ENCODE data around the gene CUL4B.
A peak's percentile ranks its signal among the peaks of the same experiment; 100 is the strongest.
"Not testable (repeated sequence)": the region's sequence is repeated elsewhere in the genome, so short reads cannot be mapped to it uniquely, and the experiment has no call there.

Gene CUL4B

GRCh38 chrX:120560842-120561633, at the start of gene CUL4B:
Gene CUL4B (minus strand): TSS chrX:120560962. CDS start chrX:120560638, 324 bp downstream.
- DNase-seq, result peak; percentile 84 to 91

DNA sequence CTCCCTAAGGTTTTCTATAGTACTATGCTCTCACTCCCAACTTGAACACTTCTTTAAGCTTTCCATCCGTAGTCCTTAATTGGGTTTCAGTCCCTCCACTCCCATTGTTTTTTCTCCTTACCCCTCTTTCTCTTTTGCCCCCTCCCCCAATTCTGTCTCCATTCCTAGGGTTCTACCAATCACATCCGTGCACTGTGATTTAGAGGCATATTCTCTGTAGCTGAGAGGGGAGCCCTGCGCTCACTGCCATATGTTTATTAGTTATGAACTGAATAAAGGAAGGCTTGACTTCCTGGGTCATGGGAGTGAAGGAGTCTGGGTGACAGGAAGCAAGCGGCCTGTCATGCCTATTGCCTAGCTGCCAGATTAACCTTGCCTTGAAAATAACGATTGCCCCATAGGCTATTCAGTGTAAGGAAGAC, 43.6 kb upstream of the CUL4B start:
- DNase-seq, result peak; percentile 35 to 36

GRCh38 chrX:120603707-120604360, 43.1 kb upstream of the CUL4B start, which contains the start of gene MCTS1:
Gene MCTS1 (plus strand): TSS chrX:120604101. CDS start chrX:120604237, 136 bp downstream.
- peak; percentile 83 to 92 for DNase-seq

GRCh38 chrX:120585702-120586101, 24.9 kb upstream of the CUL4B start:
- no peak for DNase-seq

- no peak for DNase-seq
These were observed 14.8 kb upstream of the CUL4B start for GRCh38 chrX:120575379-120576114.

- DNase-seq, result not testable (repeated sequence)
These were observed 13.0 kb upstream of the CUL4B start for GRCh38 chrX:120573806-120574205.

DNA sequence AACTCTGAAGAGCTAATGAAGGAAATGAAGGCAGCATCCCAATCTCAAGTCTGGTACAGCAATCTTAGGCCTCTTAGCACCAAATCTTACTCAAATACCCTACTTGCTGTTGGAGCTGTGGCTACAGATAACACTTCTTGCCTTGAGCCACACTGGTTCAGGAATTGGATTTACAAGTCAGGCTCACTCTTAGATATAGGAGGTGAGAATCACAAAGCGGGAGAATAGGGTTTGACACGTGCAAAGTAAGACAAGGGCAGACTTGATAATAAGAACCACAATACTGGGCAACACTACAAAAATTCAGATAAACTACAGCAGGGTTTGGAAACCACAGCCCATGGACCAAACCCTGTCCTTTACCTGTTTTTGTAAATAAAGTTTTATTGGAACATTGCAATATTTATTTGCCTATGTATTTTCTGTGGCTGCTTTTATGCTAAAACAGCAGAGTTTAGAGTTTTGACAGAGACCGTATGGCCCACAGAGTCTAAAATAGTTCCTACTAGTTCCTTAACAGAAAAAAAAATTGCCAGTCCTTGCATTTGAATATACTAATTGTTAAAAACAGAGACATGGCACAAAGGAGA, 9.3 kb upstream of the CUL4B start:
- no peak for DNase-seq

- no peak for DNase-seq
These were observed 7.8 kb upstream of the CUL4B start for GRCh38 chrX:120568609-120569008.

DNA sequence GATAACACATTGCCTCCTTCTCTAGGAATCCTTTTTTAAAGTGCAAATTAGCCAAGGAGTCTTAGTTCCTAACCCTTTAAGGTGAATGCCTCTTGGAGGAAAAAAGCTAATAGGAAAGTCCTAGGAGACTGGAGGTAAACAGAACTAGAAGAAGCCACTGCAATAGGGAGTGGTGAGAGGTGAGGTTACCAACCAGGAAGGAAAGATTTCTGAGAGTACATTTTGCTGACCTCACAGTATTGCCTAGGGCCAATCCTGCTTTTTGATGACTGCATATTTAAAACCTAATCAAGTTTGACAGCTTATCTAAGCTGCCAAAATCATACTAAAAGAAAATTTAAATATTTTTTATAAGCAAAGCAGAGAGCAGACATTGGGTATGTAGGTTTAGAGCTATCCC, 7.3 kb upstream of the CUL4B start:
- no peak for DNase-seq

DNA sequence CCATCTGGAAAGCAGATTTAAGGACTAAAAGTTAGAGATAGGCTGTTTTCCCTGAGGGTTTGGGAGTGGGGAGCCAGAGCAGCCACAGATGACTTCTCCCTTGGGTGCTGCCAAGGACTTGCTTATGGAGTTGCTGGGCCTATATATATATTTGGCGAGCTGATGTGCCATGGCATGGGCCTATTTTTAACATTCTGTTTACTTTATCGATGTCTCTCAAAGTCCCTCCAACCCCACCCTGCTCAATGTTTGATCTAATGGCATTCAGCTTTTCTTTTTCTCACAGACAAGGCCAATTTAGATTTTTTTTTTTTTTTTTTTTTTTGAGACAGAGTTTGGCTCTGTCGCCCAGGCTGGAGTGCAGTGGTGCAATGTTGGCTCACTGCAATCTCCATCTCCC, 6.1 kb upstream of the CUL4B start:
- DNase-seq, result no peak

DNA sequence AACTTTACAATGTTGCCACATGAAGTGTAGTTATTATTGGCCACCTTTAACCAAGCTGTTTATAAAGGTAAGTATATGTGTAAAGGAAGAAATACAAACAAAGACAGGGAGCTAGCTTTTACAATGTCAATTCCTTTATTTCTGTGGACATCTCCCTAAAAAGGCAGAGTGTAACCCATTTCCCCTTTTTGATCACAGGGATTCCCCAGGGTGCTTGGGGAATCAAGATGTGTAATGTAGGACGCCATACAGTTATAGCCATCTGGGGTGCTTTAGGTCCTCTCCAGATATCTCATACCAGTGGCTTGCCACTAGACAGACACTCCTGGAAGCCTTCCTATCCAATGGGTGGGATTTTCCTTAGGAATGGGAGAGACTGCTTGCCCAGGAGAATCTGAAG, 4.2 kb upstream of the CUL4B start:
- no peak for DNase-seq

GRCh38 chrX:120562569-120562926, 1.8 kb upstream of the CUL4B start:
- no peak for DNase-seq

DNA sequence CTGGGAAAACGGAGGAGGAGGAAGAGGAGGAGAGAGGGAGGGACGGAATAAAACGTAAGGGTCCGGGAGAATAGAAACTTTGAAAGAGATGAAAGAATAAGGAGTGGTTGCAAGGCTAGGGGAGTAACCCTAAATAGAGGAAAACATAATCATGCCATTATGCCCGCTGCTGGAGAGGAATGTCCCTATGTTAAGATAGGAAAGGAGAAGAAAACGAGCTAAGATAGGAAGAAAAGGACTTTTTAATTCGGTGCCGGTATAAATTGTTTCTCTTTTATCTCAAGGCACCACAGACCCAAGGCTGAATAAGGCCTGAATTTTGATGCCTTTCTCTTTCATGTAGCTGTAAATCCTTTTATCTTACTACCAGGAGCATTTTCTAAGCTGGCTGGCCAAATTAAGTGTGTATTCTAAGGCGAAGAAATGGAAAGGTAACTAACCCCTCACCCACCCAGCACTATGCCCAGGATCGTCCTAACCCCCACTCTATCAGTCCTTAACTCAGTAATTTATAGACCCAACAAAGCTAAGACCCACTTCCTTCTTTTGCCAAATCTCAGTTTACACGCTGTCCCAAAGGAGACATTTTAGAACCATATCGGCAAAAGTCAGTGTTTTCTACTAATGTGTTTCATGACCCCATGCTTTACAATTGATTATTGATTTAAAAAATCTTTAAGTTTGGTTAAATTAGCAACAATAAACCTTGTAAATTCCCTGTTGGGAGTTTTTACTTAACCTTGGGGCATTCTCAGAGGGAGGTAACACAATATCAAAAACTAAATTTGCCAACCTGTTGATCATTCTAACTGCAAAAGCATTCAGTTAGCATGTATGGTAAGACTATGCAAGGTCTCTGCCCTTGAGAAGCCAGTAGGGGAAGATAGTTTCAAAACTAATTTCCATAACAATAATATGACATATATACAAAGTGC, 1.1 kb upstream of the CUL4B start:
- DNase-seq, result no peak

- no peak for DNase-seq
These were observed 339 bp downstream of the CUL4B start for GRCh38 chrX:120560405-120560841.

GRCh38 chrX:120559804-120560203, 958 bp downstream of the CUL4B start:
- peak; percentile 1 to 2 for DNase-seq

DNA sequence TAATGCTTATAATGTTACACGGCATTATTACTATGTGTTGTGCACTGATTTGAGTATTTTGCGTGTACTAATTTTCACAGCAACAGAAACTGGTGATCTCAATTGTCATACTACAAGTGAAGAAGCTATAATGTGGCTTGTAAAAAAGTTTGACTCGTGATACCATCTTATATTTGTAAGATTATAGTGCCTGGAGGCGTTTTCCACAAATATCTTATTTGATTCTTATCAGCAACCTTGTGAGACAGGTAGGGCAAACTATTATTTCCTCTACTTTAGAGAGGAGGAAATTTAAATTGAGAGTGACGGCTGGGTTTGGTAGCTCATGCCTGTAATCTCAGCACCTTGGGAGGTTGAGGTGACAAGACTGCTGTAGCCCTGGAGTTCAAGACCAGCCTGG, 4.5 kb downstream of the CUL4B start:
- no peak for DNase-seq

DNA sequence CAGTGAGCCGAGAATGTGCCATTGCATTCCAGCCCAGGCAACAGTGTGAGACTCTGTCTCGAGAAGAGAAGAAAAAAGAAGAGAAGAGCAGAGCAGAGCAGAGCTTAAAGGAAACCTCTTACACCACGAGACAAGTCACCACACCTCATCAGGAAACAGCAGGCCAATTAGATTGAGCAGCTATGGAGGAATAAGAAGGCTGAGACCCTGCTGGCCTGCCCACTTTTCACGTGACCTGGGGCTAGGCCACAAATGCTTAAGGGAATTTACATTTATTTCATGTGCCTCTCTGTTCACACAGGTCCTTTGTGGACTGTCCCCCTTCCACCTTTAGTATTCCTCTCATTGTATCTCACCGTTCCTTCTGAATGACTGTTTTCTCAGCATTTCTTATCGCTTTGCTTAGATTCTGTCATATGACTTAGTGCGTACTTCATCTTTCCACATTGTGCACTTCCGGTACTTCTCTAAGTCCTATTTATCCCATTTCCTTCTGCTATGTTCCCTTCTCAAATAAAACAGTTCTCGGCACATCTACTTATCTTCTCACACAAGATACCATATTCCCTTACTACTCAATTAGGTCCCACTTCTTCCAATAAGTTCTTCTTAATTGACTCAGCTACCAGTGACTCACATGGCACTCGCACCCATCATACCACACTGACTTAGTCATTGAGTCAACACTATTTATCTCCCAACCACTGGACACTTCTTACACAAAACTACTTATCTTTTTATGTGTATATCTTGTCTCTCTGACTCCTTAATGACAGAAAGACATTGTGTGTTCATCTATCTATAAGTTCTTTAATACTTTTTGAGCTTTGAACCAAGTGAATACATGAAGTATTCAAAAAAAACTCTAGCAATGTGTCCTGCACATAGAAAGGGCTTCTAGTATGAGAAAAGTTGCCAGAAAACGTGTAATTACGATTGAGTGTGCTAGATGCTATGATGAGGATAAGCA, 11.0 kb downstream of the CUL4B start:
- no peak for DNase-seq

GRCh38 chrX:120536061-120536460, 24.7 kb downstream of the CUL4B start:
- no peak for DNase-seq

DNA sequence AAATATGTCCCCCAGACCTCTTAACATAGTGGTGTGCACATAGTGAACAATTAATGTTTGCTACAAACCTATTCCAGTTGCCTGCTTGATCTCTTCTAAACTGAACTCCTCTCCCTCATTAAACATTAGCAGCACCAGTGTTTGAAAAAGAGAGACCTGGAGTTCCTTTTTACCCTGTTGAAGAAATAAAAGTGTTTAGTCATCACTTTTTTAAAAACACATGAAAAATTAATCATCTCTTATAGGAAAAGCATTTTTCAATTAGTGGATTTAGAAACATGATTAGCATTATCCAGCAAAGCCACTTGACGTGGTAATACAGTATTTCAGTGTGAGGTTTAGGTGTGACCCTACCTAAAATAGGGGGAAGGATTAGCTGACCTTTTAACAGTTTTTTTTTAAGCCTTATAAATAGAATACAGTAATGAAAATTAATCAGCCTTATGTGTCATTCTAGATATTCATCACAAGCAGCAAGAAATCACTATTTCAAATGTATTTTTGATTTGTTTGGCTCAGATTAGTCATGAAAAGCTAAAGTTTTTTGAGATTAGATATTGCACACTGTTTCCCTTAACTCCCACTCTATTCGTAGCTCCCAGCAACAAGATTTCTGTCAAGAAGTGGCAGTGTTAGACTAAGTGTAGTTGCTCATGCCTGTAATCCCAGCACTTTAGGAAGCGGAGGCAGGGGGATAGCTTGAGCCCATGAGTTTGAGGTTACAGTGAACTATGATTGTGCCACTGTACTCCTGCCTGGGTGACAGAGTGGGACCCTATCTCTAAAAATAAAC, 26.2 kb downstream of the CUL4B start:
- DNase-seq, result no peak

DNA sequence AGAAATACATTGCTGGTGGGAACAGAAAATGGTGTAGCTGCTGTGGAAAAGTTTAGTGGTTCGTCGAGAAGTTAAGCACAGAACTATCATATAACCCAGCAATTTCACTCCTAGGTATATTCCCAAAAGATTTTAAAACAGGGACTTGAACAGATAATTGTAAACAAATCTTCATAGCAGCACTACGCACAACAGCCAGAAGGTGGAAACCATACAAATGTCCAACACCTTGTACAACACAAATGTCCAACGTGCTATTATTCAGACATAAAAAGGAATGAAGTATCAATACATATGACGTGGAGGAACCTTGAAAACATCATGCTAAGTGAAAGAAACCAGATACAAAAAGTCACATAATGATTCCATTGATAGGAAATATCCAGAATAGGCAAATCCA, 37.9 kb downstream of the CUL4B start:
- DNase-seq, result no peak
